Sigmoid colon (tissue), 7 donors: ENCODE data around the gene MYL9. TPM values are rescaled to one million over a fixed set of nuclear protein-coding genes. Genes with fewer than 3 reads are reported as not detected.

Source experiments
- DNase-seq: peaks from one replicate; pipeline ENCODE4 v3.0.0-alpha.2; 2019
- H3K27ac ChIP-seq, 4 donors: fragments of 200-600 bp; sonication (generic); one replicate each; pipeline ENCODE4 v1.5.1; 2016 to 2019; ENCODE audit warnings: mild to moderate bottlenecking in 1 of 4
- H3K27me3 ChIP-seq, 3 donors: fragments of 200-600 bp; sonication (generic); one replicate each; pipeline ENCODE4 v1.5.1; 2019; ENCODE audit warnings: mild to moderate bottlenecking in 1 of 3
- H3K36me3 ChIP-seq, 4 donors: fragments of 200-600 bp; sonication (generic); one replicate each; pipeline ENCODE4 v1.5.1; 2016 to 2019
- H3K4me1 ChIP-seq, 4 donors: fragments of 200-600 bp; sonication (generic); one replicate each; pipeline ENCODE4 v1.5.1; 2017 to 2019
- H3K4me3 ChIP-seq, 4 donors: fragments of 200-600 bp; sonication (generic); one replicate each; pipeline ENCODE4 v1.5.1; 2017 to 2019; ENCODE audit warnings: mild to moderate bottlenecking in 2 of 4, moderate library complexity in 1 of 4
- H3K9me3 ChIP-seq, 4 donors: fragments of 200-600 bp in 3 of 4; sonication (generic) in 3 of 4; one replicate each; pipeline versions ENCODE4 v1.5.1 to v1.6.1; 2013 to 2019
- EP300 ChIP-seq, 4 donors: sonication (generic); formaldehyde crosslinking; IDR thresholded peaks; one replicate each; pipeline ENCODE4 v1.6.1; 2017; ENCODE audit warnings: antibody characterized with exemption in 4 of 4
- POLR2A ChIP-seq, 2 donors: fragments of 450-650 bp; IDR thresholded peaks; one replicate each; pipeline ENCODE4 v1.6.1; 2016; ENCODE audit warnings: antibody characterized with exemption in 2 of 2, mild to moderate bottlenecking in 2 of 2, moderate library complexity in 2 of 2
- POLR2AphosphoS5 ChIP-seq, 4 donors: sonication (generic); formaldehyde crosslinking; IDR thresholded peaks; one replicate each; pipeline ENCODE4 v1.6.1; 2017; ENCODE audit warnings: antibody characterized with exemption in 4 of 4
- WGBS, 2 donors: extraction: QIAGEN DNeasy Blood & Tissue Kit; methylation state at CpG; one replicate each; pipeline ENCODE4 v1.1.7; 2013; 5-methylcytosine and 5-hydroxymethylcytosine counted together
- intact Hi-C: fragments of 100-400 bp; cut with DNase I; formaldehyde crosslinking; loops from one replicate; pipeline ENCODE4 v1.15.1; 2023
- polyA plus RNA-seq, 3 donors: library from polyadenylated mRNA; stranded (reverse); fragments of 200-250 nt; gene quantifications; one replicate each; pipeline ENCODE4 v1.2.3, GENCODE V29; 2013
- total RNA-seq, 4 donors: library from RNA; depleted of rRNA; stranded (reverse); fragments of >200 nt; gene quantifications; one replicate each; pipeline ENCODE4 v1.1.0, GENCODE V29; 2016
- TF ChIP-seq, protein P1 (sequence below), 4 experiments: fragments of 450-650 bp in 3 of 4; fragments of 200-600 bp in 1 of 4; IDR thresholded peaks; one replicate each; pipeline ENCODE4 v1.5.1; 2016 to 2019; ENCODE audit warnings: antibody characterized with exemption in 4 of 4, mild to moderate bottlenecking in 3 of 4, moderate library complexity in 2 of 4
- donor health status: healthy with polysubstance abuse.
- donor health status: Bipolar disorder and iron deficiency.
- donor health status: healthy.

The MYL9 gene
- total and polyA plus RNA-seq, 7 donors = 26.4 to 2,082 (median 1,167) TPM

DNA sequence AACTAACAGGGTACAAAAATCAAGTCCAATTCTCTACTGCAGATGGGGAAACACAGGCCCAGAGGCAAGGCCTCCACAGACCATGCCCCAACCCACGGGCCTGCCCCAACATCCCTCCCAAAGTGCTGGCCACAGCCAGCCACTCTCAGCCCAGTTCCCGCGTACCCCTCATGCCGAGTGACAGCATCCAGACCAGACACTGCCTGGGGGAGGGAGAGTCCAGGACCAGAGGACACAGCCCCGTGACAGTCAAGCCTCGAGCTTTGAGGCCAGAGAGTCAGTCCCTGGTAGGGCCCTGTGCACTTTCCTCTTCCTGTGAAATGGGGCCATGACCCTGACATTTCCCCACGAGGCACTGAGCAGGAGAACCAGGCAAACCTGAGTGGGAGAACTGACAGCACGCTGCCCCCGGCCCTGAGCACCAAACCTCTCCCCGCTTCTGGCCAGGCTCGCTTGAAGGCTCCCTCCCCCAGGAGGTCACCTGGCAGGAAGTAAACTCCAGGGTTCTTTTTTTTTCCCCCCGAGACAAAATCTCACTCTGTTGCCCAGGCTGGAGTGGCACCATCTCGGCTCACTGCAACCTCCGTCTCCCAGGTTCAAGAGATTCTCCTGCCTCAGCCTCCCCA lies 4.9 kb downstream of the MYL9 start:
- Histone ChIP-seq H3K27ac (peak overlapping the region; percentile 98 to 100 (median 99)), H3K9me3 (no peaks in the 10 kb centered on the region), H3K27me3 (no peaks in the 10 kb centered on the region), H3K4me1 (peaks cover 2 to 76% (median 61%) of the 10 kb centered on the region in 4 donors), H3K36me3 (peaks cover 21 to 58% (median 52%) of the 10 kb centered on the region in 4 donors), H3K4me3 (peak overlapping the region in 3 of 4 donors; percentile 83 to 96 (median 93))
- TF ChIP-seq, protein P1, sequence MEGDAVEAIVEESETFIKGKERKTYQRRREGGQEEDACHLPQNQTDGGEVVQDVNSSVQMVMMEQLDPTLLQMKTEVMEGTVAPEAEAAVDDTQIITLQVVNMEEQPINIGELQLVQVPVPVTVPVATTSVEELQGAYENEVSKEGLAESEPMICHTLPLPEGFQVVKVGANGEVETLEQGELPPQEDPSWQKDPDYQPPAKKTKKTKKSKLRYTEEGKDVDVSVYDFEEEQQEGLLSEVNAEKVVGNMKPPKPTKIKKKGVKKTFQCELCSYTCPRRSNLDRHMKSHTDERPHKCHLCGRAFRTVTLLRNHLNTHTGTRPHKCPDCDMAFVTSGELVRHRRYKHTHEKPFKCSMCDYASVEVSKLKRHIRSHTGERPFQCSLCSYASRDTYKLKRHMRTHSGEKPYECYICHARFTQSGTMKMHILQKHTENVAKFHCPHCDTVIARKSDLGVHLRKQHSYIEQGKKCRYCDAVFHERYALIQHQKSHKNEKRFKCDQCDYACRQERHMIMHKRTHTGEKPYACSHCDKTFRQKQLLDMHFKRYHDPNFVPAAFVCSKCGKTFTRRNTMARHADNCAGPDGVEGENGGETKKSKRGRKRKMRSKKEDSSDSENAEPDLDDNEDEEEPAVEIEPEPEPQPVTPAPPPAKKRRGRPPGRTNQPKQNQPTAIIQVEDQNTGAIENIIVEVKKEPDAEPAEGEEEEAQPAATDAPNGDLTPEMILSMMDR (IDR thresholded peaks at IDR 0.05) = no peak
- TF ChIP-seq POLR2AphosphoS5 (IDR thresholded peaks at IDR 0.05) = peak in 3 of 4 donors; percentile 14 to 51 (median 51)
- TF ChIP-seq EP300 (IDR thresholded peaks at IDR 0.05) = no peak
- no peak for TF ChIP-seq POLR2A (IDR thresholded peaks at IDR 0.05)
- WGBS, 2 donors = 78 to 84% methylated on average over 14 of the region's 14 CpGs
- intact Hi-C loops = no loop called here
- DNase-seq = no peak

DNA sequence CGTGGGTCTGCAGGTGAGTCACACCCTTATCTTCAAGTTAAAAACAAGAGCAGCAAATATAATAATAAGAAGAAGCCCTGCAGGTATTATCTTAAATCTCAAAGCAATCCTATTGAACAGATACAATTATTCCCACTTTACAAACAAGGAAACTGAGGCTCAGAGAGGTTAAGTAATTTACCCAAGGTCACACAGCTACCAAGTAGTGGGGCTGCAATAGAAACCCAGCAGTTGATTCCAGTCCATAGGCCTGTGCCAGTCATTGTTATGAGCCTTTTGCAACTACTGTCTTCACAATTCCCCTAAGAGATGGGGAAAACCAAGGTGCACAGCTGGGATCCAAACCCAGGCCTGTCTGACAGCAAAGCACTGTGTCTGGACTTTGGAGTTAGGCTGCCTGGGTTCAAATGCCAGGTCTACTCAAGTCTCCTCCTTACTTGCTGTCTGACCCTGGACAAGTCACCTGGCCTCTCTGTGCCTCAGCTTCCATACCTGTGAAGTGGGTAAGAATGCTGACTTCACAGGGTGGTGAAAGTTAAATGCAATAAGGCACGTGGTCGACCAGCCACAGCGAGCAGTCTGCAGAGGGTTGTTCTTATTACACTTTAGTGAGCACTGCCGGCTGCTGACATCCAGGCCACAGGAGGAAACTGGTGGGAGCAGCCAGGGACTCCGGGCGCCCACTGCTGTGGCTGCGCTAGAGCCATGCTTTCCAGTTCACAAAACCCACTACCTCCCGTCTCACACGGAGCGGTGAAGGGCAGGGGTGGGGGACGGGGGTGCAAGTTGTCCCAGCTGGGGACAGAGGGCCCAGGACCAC lies 6.1 kb downstream of the MYL9 start:
- Histone ChIP-seq H3K9me3 (no peaks in the 10 kb centered on the region), H3K27ac (peak overlapping the region; percentile 98 to 100 (median 99)), H3K4me3 (peak overlapping the region in 2 of 4 donors; percentile 83 to 93), H3K36me3 (peaks cover 21 to 58% (median 52%) of the 10 kb centered on the region in 4 donors), H3K4me1 (peaks cover 2 to 75% (median 60%) of the 10 kb centered on the region in 4 donors), H3K27me3 (no peaks in the 10 kb centered on the region)
- intact Hi-C loops = no loop called here
- no peak for TF ChIP-seq POLR2AphosphoS5 (IDR thresholded peaks at IDR 0.05)
- no peak for TF ChIP-seq POLR2A (IDR thresholded peaks at IDR 0.05)
- no peak for TF ChIP-seq EP300 (IDR thresholded peaks at IDR 0.05)
- TF ChIP-seq, protein P1 (IDR thresholded peaks at IDR 0.05) = no peak
- WGBS, 2 donors = 86 to 89% methylated on average over 12 of the region's 12 CpGs
- DNase-seq = peak; percentile 66

DNA sequence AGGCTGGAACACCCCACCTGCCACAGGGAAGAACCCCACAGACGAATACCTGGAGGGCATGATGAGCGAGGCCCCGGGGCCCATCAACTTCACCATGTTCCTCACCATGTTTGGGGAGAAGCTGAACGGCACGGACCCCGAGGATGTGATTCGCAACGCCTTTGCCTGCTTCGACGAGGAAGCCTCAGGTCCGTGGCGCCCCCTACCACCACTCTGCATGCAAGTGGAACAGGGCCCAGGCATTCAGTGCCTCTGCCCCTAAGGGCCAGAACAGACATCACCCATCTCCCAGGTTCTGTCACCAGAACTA lies 6.6 kb downstream of the MYL9 start:
- Histone ChIP-seq H3K27ac (peak overlapping the region; percentile 70 to 100 (median 99)), H3K4me3 (peak overlapping the region in 2 of 4 donors; percentile 11 to 13), H3K4me1 (peaks cover 2 to 71% (median 54%) of the 10 kb centered on the region in 4 donors), H3K9me3 (no peaks in the 10 kb centered on the region), H3K27me3 (no peaks in the 10 kb centered on the region), H3K36me3 (peaks cover 21 to 55% (median 50%) of the 10 kb centered on the region in 4 donors)
- whole genome bisulfite sequencing, 2 donors = 78 to 85% methylated on average over 12 of the region's 12 CpGs
- DNase-seq = peak; percentile 74
- intact Hi-C loops = no loop called here
- TF ChIP-seq POLR2AphosphoS5 (IDR thresholded peaks at IDR 0.05) (no peak), POLR2A (IDR thresholded peaks at IDR 0.05) (no peak), EP300 (IDR thresholded peaks at IDR 0.05) (no peak)
- TF ChIP-seq, protein P1 (IDR thresholded peaks at IDR 0.05) = peak in 2 of 4 experiments; percentile 10 to 14

DNA sequence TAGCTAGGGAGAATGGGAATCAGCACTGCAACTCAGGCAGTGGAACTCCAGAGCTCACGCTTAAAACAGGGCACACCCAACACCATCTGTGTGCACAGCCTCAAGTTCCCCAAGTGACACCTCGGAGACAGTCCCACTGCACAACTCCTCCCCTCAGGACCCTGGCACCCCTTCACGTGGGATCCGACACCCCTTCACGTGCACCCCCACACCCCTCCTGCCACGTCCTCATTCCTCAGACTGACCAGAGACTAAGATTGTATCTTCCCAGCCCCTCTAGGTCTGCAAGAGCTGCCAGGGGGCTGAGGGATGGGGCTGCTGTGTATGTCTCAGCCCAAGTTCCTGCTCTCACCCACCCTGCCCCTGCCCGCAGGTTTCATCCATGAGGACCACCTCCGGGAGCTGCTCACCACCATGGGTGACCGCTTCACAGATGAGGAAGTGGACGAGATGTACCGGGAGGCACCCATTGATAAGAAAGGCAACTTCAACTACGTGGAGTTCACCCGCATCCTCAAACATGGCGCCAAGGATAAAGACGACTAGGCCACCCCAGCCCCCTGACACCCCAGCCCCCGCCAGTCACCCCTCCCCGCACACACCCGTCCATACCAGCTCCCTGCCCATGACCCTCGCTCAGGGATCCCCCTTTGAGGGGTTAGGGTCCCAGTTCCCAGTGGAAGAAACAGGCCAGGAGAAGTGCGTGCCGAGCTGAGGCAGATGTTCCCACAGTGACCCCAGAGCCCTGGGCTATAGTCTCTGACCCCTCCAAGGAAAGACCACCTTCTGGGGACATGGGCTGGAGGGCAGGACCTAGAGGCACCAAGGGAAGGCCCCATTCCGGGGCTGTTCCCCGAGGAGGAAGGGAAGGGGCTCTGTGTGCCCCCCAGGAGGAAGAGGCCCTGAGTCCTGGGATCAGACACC lies 7.6 kb downstream of the MYL9 start:
- WGBS, 2 donors = 88 to 90% methylated on average over 23 of the region's 23 CpGs
- H3K4me1 ChIP-seq = peaks cover 2 to 68% (median 47%) of the 10 kb centered on the region in 4 donors
- no peaks in the 10 kb centered on the region for H3K9me3 ChIP-seq
- TF ChIP-seq POLR2AphosphoS5 (IDR thresholded peaks at IDR 0.05) = peak in 2 of 4 donors; percentile 64 to 65
- TF ChIP-seq, protein P1 (IDR thresholded peaks at IDR 0.05) = no peak
- no peak overlapping the region for H3K4me3 ChIP-seq
- H3K36me3 ChIP-seq = peaks cover 21 to 54% (median 46%) of the 10 kb centered on the region in 4 donors
- H3K27ac ChIP-seq = peak overlapping the region; percentile 70 to 100 (median 99)
- intact Hi-C loops = no loop called here
- DNase-seq = peak; percentile 72
- H3K27me3 ChIP-seq = no peaks in the 10 kb centered on the region
